Keratinocyte (primary cell): ENCODE results near the gene SORBS2.

ENCODE experiments used
- EZH2 ChIP-seq: IDR thresholded peaks from one replicate; pipeline ENCODE4 v1.6.1; 2012; ENCODE audit warnings: inconsistent platforms, mild to moderate bottlenecking, low read length, moderate library complexity
- TF ChIP-seq, protein P1 (sequence below), 3 experiments: IDR thresholded peaks in 1 of 3; conservative IDR thresholded peaks in 1 of 3; optimal IDR thresholded peaks in 1 of 3; 2 replicates in 2 of 3; 3 replicates in 1 of 3; pipeline versions ENCODE3 to v1.5.1; 2011; ENCODE audit warnings: low read length in 3 of 3, mild to moderate bottlenecking in 3 of 3, moderate library complexity in 2 of 3, control low read depth in 1 of 3, inconsistent platforms in 1 of 3; ENCODE audit not compliant: insufficient read depth in 2 of 3; ENCODE audit errors: extremely low read depth in 1 of 3

DNA sequence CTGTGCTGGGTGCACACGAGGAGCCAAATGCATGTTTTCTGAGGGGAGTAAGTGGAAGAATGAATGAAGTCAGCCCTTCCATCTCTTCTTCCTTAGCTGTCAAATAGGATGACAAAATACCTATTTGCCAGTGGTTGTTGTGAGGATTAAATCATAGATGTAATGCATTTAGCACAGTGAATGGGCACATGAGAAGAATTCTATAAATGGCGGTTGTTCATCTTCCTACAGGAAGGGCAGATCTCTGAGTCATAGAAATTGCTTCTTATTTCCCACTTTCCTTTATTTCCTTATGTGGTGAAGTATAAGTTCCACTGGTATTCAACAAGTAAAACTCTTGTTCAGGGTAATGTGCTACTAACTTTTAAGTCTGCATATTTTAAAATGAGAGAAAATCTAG, 83.1 kb downstream of the SORBS2 start:
- TF ChIP-seq, protein P1, sequence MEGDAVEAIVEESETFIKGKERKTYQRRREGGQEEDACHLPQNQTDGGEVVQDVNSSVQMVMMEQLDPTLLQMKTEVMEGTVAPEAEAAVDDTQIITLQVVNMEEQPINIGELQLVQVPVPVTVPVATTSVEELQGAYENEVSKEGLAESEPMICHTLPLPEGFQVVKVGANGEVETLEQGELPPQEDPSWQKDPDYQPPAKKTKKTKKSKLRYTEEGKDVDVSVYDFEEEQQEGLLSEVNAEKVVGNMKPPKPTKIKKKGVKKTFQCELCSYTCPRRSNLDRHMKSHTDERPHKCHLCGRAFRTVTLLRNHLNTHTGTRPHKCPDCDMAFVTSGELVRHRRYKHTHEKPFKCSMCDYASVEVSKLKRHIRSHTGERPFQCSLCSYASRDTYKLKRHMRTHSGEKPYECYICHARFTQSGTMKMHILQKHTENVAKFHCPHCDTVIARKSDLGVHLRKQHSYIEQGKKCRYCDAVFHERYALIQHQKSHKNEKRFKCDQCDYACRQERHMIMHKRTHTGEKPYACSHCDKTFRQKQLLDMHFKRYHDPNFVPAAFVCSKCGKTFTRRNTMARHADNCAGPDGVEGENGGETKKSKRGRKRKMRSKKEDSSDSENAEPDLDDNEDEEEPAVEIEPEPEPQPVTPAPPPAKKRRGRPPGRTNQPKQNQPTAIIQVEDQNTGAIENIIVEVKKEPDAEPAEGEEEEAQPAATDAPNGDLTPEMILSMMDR (optimal IDR thresholded peaks at IDR 0.05 in 1 of 3, IDR thresholded peaks at IDR 0.05 in 1 of 3, conservative IDR thresholded peaks at IDR 0.05 in 1 of 3; ENCODE audit: extremely low read depth in 1 of 3, insufficient read depth in 2 of 3, low read length in 3 of 3), result no peak
- no peak for TF ChIP-seq EZH2
